ENCODE measurements around the gene FGD1.
A peak's percentile ranks its signal among the peaks of the same experiment; 100 is the strongest.

DNA sequence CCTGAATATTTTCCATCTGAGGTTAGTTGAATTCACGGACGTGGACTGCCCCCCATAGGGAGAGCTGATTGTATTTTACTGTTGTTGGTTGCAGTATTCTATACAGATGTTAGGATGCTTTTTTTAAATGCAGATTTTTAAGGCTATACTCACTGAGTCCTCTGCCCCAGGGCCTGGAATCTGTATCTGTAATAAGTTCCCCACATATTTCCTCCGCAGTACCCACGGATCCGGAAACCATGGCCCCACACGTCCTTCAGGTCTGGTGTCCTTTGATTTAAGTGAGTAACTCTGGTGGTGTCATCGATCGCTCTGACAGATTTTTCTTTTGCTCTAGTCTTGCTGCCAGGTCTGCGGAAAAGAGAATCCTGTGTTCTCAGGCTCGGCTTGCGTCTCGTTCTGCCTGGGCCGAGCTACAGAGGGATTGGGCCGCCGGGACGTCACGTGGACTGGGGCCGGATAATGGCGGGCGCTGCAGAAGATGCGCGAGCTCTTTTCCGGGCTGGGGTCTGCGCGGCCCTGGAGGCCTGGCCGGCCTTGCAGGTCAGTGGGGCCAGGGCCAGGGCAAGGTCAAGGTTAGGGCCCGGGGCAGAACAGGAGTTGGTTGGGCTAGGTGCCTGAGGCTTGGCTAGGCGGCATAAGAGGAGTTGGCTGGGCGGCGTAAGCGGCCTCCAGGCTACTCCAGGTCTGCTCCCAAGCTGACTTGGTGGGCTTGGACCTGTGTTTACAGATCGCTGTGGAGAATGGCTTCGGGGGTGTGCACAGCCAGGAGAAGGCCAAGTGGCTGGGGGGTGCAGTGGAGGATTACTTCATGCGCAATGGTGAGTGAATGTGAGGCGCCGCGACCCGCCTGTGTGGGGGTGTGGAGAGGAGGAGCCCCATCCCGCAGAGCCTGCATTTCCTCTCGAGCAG, 55.8 kb downstream of the FGD1 start, which contains the start of gene TSR2:
- TF ChIP-seq, protein P1, sequence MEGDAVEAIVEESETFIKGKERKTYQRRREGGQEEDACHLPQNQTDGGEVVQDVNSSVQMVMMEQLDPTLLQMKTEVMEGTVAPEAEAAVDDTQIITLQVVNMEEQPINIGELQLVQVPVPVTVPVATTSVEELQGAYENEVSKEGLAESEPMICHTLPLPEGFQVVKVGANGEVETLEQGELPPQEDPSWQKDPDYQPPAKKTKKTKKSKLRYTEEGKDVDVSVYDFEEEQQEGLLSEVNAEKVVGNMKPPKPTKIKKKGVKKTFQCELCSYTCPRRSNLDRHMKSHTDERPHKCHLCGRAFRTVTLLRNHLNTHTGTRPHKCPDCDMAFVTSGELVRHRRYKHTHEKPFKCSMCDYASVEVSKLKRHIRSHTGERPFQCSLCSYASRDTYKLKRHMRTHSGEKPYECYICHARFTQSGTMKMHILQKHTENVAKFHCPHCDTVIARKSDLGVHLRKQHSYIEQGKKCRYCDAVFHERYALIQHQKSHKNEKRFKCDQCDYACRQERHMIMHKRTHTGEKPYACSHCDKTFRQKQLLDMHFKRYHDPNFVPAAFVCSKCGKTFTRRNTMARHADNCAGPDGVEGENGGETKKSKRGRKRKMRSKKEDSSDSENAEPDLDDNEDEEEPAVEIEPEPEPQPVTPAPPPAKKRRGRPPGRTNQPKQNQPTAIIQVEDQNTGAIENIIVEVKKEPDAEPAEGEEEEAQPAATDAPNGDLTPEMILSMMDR (IDR thresholded peaks at IDR 0.05) = peak in 3 of 4 donors; percentile 10 to 33 (median 31)
- peak; percentile 31 for TF ChIP-seq POLR2A (IDR thresholded peaks at IDR 0.05)
